ENCODE results near the gene THRB. TPM values are rescaled to one million over a fixed set of nuclear protein-coding genes. Genes with fewer than 3 reads are reported as not detected.

The THRB gene
- total RNA-seq: 10 to 100 TPM in 1 of 4 donors, 1 to 10 TPM in 3; 3.7 to 11.3 (median 6.1) TPM

DNA sequence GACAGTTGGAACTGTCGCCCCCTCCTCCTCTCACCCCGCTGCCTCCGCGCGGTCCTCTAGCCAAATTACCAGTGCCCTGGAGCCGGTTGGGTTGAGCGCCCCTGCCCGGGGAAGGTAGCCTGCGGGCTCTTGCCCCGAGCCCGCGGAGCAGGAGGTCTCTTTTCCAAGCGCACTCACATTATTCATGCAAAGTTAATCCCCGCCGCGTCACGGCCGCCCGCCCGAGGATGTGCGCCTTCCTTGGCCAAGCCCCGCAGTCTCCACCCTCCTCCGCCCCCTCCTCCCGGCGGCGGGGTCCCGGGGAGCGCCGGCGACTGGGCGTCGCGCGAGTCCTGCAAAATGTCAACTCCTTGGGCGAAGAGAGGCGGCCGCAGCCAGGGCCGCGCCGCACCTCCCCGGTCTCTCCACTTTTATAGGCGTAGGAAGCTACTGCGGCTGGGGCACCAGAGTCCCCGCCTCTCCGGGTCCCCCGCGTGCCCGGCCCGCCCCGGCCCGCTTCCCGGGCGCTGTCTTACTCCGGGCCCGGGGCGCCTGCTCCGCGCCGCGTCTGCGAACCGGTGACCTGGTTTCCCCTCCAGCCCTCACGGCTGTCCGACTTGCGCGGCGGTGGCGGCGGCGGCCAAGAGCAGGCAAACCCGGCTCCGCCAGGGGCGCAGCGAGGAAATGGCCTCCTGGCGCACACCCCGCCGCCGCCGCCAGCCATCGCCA is at the start of gene THRB:
Gene THRB, minus strand, starts transcription at position 233 of the 708 bp plus-strand sequence.
- H3K9me3 ChIP-seq: no peaks in the 10 kb centered on the region
- H3K27me3 ChIP-seq: peaks cover 0 to 15% (median 0%) of the 10 kb centered on the region in 4 donors
- 0 to 6% methylated on average over 3 to 11 of the region's 80 CpGs for WGBS, 2 donors
- no peaks in the 10 kb centered on the region for H3K36me3 ChIP-seq
- H3K4me1 ChIP-seq: peaks cover 0 to 59% (median 13%) of the 10 kb centered on the region in 3 donors
- no peak for DNase-seq
- H3K4me3 ChIP-seq: peak within 1 kb of the TSS; percentile 57 to 85 (median 73)
- H3K27ac ChIP-seq: peak within 1 kb of the TSS; percentile 91 to 94 (median 94)
- intact Hi-C loops (cut with DNase I): no loop called here
- peak in 2 of 4 donors; percentile 62 to 69 for TF ChIP-seq POLR2A (IDR thresholded peaks at IDR 0.05)
- TF ChIP-seq, protein P1, sequence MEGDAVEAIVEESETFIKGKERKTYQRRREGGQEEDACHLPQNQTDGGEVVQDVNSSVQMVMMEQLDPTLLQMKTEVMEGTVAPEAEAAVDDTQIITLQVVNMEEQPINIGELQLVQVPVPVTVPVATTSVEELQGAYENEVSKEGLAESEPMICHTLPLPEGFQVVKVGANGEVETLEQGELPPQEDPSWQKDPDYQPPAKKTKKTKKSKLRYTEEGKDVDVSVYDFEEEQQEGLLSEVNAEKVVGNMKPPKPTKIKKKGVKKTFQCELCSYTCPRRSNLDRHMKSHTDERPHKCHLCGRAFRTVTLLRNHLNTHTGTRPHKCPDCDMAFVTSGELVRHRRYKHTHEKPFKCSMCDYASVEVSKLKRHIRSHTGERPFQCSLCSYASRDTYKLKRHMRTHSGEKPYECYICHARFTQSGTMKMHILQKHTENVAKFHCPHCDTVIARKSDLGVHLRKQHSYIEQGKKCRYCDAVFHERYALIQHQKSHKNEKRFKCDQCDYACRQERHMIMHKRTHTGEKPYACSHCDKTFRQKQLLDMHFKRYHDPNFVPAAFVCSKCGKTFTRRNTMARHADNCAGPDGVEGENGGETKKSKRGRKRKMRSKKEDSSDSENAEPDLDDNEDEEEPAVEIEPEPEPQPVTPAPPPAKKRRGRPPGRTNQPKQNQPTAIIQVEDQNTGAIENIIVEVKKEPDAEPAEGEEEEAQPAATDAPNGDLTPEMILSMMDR (IDR thresholded peaks at IDR 0.05): peak in 3 of 6 experiments; percentile 8 to 50 (median 30)

DNA sequence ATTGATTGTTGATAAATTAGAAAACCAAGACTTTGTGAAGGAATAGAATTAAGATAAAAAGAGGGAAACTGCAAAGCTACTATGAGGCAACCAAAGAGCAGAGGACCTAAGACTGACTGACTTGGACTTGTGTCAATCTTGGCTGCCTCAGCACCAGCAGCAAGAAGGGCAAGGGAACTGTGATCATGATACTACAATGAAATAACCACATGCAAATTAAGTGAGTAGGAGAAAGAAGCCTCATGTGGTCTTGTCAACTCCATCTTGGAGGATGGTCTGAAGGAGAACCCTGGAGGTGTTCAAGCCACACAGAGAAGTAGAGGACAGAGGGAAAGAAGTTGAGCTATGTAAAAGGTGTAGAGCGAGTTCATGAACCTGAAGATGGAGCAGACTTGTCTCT is 47.3 kb upstream of the THRB start:
- intact Hi-C loops (cut with DNase I): no loop called here
- WGBS, 2 donors: 83 to 85% methylated on average over 1 of the region's 1 CpG

GRCh38 chr3:24540821-24541220 is 46.2 kb upstream of the THRB start:
- H3K4me1 ChIP-seq: no peaks in the 10 kb centered on the region
- H3K36me3 ChIP-seq: no peaks in the 10 kb centered on the region
- no peak for TF ChIP-seq POLR2A (IDR thresholded peaks at IDR 0.05)
- TF ChIP-seq, protein P1 (IDR thresholded peaks at IDR 0.05): no peak
- DNase-seq: no peak
- 70 to 79% methylated on average over 2 of the region's 2 CpGs for WGBS, 2 donors
- intact Hi-C loops (cut with DNase I): no loop called here
- H3K27me3 ChIP-seq: no peaks in the 10 kb centered on the region
- no peak overlapping the region for H3K27ac ChIP-seq
- H3K4me3 ChIP-seq: no peak overlapping the region
- no peaks in the 10 kb centered on the region for H3K9me3 ChIP-seq

More for the DNA sequence above, 47.3 kb upstream of the THRB start:
- TF ChIP-seq, protein P1 (IDR thresholded peaks at IDR 0.05): no peak
- TF ChIP-seq POLR2A (IDR thresholded peaks at IDR 0.05): no peak
- DNase-seq: no peak
- Histone ChIP-seq H3K4me3 (no peak overlapping the region), H3K4me1 (no peaks in the 10 kb centered on the region), H3K36me3 (no peaks in the 10 kb centered on the region), H3K9me3 (no peaks in the 10 kb centered on the region), H3K27me3 (no peaks in the 10 kb centered on the region), H3K27ac (no peak overlapping the region)

DNA sequence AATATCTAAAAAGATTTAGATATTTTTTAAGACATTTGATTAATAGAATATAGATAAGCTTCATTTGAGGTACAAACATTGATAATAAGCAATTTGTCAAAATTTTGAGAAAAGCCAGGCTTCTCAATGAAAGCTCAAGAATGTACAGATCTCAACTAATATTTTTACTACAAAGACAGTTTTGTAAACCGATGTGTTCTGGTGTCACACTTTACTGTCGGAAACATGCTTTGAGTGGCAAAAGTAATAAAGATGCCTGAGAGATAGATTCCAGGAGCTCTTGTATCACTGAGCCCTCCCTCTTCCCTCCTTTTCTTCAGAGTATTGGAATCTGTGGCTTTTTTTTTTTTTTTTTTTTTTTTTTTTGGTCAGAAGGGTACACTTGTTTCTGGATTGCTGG is 45.0 kb upstream of the THRB start:
- intact Hi-C loops (cut with DNase I): no loop called here
- Histone ChIP-seq H3K9me3 (no peaks in the 10 kb centered on the region), H3K4me1 (no peaks in the 10 kb centered on the region), H3K36me3 (no peaks in the 10 kb centered on the region), H3K4me3 (no peak overlapping the region), H3K27me3 (no peaks in the 10 kb centered on the region), H3K27ac (no peak overlapping the region)
- no peak for DNase-seq
- no peak for TF ChIP-seq POLR2A (IDR thresholded peaks at IDR 0.05)
- TF ChIP-seq, protein P1 (IDR thresholded peaks at IDR 0.05): no peak
- 94 to 96% methylated on average over 2 of the region's 2 CpGs for WGBS, 2 donors

DNA sequence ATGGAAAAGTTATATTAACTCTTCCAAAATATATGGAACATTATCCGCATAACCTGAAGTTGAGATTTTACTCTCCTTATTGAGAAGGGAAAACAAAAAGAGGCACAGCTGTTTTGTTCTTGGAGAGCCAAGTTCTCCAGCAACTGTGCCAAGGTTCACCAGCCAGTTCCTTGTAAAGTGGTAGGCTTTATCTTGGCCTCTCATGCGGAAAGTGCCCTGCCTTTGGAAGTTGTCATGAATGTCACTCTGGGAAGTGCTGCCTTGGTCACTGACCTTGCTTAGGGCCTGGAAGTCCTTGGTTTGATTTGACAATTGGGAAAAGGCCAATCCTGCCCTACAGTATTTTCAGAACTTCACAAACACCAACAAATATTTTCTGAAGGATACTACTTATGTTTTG is 44.2 kb upstream of the THRB start:
- no peak for DNase-seq
- H3K27ac ChIP-seq: no peak overlapping the region
- WGBS, 2 donors: 68 to 82% methylated on average over 2 of the region's 2 CpGs

More for the DNA sequence above, 44.2 kb upstream of the THRB start:
- TF ChIP-seq POLR2A (IDR thresholded peaks at IDR 0.05): no peak
- TF ChIP-seq, protein P1 (IDR thresholded peaks at IDR 0.05): no peak
- Histone ChIP-seq H3K4me3 (no peak overlapping the region), H3K36me3 (no peaks in the 10 kb centered on the region), H3K27me3 (no peaks in the 10 kb centered on the region), H3K9me3 (no peaks in the 10 kb centered on the region), H3K4me1 (no peaks in the 10 kb centered on the region)
- intact Hi-C loops (cut with DNase I): no loop called here

Data from esophagus squamous epithelium (tissue), 5 donors.